Kidney capillary endothelial cell (primary cell): ENCODE measurements around the gene NEK10.

ENCODE experiments used
- DNase-seq: peaks from one replicate; pipeline ENCODE4 v3.0.0-alpha.2; 2018; ENCODE audit warnings: low spot score

NEK10 gene

DNA sequence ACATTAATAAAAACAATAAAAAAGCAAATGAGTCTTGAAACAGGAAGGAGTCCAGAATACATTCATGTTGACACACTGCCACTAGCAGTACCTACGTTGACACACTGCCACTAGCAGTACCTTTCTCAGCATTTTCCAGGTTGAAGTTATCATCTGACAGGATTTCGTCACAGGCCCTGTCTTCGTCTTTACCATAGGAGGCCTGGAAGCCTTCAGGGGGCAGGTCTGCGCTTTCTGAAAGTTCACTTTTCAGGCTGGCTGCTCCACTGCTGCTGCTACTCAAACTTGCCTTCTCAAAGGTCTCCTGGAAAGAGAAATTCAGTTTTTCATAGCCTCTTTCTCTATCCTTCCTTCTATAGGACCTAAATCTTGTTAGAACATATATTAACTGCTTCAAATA lies 194.7 kb downstream of the NEK10 start:
- DNase-seq = no peak

DNA sequence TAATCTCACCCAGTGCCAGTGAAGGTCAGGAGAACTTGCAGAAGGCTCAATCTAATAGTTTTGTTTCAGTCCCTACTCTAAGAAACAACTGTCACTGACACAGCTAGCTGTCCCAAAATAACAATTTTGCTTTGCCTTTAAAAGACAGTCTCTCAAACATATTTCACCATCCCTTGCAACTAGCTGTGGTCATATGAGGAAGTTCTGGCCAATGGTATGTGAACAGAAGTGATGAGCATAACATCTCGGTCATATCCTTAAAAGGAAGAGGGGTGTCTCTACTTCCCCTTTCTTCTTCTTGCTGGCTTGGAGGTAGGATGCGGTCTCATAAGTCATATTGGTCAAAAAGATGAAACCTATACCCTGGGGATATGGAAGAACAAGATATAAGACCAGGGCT lies 198.1 kb downstream of the NEK10 start:
- DNase-seq = no peak

DNA sequence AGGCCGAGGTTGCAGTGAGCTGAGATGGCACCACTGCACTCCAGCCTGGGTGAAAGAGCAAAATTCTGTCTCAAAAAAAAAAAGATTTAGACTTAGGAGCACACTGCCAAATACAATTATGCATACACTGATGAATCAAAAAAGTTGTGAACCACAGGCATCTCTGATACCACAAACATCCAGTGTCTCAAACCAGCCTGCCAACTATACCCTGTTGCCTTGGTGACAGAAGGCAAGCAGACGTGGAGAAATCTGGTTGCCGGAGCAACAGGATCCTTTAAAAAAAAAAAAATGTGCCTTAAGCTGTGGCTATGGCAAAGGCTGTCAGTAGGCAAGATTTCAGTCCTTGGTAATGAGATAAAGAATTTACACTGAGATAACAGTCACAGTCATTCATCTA lies 202.3 kb downstream of the NEK10 start:
- DNase-seq = no peak

DNA sequence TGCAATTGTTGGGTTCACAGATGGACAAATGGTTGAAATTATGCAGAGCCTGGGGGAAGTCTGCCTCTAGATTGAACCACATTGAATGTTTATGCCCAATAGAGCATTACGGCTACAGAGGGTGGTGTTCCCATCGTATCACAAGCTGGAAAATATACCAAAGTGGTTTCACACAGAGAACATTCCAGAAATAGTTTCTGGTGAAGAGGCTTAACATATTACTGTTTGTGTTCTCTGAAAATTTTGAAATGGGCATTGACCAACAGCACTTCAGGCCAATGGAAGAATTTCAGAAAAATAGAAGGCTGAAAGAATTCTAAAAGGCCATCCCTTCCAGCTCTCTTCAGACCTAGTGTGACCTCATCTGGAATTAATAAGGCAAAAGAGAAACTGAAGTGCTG lies 203.9 kb downstream of the NEK10 start:
- no peak for DNase-seq

DNA sequence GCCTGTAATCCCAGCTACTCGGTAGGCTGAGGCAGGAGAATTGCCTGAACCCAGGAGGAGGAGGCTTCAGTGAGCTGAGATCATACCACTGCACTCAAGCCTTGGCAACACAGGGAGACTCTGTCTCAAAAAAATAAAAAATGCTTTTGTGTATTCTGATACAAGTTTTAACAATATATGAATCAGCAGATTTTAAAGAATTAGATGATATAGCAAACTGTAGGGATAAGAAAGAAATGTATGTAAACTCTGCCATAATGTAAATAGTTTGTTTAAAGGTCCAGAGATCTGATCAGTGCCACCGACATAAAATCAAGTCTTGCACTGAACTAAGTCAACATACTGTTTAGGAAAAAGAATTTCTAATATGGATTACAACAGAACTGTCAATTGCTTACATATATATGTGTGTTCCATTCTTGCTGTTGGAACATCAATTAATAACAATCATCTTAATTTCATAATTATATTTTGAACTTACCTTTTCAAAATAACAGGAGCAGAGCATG lies 208.3 kb downstream of the NEK10 start:
- DNase-seq = no peak

DNA sequence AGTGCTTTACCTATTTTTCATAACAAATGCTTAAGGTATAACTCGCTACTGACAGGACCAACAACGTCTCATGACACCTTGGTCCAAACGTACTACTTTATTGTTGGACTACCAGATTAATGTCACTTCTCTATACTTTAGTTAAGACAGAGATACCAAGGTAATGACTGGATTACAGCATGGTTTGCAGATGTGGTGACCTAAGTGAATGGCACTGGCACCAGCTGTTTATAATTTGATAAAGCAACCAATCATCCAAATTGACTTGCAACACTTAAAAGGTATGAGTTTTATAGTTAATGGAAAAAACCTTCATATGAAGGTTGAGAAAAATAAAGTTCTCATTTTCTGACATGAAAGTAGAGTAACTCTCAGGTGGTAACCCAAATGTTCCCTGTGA lies 209.0 kb downstream of the NEK10 start:
- DNase-seq = no peak

DNA sequence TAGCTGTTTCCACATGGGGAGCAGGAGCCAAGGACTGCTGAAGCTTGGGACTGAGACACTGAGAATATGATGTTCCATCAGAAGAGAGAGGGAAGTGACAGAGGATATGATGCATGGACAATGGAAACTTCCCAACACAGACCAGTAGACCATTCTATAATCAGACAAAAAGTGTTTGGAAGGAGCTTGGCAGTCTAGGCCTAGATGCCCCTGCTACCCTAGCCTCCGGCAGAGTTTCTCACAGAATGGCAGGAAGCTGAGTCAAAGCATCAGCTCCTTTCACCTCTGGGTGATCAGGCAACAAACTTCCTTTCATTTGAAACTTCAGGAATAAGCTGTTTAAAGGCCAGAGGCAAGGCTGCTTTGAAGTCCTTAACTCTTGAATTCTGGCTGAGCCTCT lies 222.0 kb downstream of the NEK10 start:
- peak; percentile 94 for DNase-seq

DNA sequence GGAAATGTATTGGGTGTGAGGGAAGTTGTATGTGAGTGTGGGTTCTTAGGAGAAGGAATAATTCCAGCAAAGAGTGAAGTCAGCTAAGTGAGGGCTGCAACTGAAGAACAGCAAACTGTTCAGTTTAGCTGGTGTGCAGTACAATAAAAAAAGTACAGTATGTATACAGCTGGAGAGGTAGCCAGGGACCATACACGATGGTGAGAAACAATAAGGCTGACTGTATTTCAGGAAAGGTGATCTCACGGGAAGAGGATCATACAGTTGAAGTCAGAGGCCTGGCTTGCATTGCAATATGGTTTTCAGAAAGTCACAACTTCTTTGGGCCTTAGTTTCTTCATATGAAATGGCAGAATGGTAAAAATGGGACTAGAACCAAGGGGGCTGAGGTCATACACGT lies 222.4 kb downstream of the NEK10 start:
- DNase-seq = peak; percentile 83

DNA sequence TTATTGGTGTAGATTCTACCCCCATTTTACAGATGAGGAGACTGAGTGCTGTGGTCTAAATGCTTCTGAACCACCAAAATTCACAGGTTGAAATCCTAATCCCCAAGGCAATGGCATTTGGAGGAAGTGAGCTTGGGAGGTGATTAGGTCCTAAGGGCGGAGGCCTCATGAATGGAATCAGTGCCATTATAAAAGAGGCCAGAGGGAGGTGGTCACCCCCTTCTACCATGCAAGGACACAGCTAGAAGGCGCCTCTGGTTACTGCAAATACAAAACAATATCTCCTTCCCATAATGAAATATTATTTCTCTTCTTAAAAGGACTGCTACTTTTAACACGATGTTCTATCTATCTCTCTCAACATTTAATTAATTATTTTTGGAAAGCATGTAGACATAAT lies 223.5 kb downstream of the NEK10 start:
- DNase-seq = no peak

DNA sequence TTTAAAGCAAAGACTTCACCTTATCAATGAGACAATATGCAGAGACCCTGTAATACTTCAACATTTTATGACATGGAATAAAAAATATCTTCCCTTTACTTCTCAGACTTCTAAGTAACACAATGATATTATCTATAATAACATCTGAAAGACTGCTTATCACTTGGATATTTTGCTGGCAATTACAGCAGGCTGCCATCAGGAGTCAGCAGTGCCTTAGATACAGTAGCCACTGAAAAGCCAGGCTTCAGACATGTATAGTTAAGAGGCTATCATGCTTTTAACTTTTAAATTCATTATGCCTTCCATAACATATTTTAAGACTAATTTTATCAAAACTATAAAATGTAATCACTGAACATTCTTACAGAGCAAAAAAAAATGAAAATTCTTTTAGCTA lies 227.5 kb downstream of the NEK10 start:
- DNase-seq = no peak

DNA sequence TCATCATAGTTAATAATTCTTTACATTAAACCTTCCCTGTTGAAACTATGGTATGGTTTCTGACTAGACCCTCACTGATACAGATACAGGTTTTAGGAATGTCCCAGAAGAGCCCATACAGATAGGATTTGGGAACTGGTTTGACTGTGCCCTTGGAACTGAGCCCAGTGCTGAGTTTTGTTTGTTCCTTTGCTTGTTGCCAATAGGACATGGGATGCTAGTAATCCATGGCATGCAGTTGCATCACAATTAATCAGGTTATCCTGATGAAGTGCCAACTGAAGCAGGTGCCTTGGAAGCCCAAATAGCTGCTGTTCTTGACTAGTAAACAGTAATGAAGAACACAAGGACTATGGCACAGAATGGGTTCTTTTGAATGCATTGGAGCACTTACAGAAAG lies 230.6 kb downstream of the NEK10 start:
- no peak for DNase-seq

DNA sequence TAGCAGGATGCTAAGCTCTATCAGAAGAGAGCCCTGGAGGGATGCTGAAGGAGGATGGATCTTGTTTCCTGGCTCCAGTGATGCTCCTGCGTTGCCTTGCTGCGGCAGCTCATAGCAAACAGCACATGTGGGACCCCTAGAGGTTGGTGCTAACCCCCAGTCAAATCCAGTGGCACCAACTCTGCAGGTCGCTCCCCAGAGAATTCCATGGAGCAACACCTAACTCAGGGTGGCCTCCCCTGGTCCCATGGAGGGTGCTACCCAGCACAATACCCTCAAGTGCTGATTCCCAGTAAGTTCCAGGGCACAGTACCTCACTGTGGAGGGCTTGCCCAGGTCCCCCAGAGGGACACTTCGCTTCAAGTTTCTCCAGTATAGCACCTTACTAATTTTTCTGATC lies 231.2 kb downstream of the NEK10 start:
- no peak for DNase-seq

DNA sequence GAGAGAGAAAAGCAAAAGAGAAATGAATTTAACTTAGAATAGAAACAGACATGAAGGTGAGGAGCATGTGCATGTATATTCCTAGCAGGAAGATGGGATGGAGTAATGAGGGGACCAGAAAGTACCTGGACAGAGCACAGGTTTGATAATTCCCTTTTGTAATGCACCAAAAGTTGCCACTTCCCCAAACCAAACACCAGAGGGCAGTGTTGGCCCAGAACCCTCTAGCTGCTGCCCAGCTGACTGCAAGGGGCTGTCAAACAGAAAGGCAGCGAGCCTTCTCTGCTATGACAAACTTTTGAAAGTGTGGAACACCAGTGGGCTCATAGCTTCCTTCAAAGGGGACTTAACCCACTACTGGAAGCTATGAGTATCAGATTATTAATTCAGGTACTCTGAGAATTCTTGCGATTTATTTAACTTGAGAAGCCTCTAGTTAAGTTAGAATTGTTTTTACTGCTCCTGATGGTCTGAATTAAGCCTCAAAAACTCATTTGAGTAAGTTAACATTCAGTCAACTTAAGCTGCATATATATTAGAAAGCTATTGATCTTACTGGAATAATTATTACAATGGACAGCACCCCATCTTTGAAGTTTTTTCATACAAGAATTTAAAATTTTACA lies 234.9 kb downstream of the NEK10 start:
- peak; percentile 71 for DNase-seq

DNA sequence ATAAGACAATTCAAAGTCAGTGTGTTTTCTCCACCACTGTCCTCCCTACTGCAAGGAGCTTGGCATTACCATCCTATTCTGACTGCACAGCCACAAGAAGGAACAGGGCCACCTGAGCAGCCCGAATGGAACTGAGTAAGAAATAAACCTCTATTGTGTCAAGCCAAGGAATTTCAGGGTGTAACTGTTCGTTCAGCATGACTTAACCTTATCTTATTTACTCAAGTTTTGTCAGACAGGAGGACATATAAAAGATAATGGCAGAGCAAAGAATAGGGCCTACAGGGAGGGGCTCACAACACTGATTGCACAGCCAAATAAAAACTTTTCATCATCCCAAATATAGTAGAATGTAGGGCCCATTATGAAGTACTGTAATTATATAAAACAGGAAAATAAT lies 236.1 kb downstream of the NEK10 start:
- no peak for DNase-seq

DNA sequence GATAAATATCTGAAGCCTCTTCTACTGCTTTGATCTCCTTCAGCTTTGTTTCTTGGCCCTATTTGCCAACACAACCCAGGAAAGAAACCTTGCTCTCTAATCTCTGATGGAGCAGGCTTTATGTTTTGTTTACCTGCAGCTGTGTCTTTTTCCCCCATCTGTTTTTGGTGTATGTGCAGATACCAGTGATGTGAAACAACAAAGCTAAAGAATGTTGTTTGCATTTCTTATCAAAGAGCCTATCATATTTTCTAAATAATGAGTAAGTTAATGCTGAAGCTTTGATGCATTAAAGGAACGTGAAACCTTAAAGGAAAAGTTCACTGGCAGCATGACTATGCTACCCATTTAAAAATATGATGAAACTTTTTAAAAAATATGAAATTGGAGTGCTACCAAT lies 238.4 kb downstream of the NEK10 start:
- DNase-seq = no peak

DNA sequence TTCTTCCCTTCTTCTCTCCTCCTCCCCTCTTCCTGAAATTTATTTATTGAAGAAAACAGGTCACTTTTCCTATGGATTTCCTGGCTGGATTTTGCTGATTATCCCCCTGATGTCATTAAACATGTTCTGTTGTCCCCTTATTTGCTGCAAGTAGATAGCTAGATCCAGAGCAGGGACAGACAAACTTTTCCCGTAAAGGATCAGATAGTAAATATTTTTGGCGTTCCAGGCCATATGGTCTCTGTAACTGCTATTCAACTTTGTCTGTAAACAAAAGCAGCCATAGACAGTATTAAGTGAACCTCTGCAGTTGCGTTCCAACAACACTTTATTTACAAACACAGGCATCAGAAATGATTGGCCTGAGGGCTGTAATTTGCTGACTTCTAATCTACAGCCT lies 241.3 kb downstream of the NEK10 start:
- no peak for DNase-seq

DNA sequence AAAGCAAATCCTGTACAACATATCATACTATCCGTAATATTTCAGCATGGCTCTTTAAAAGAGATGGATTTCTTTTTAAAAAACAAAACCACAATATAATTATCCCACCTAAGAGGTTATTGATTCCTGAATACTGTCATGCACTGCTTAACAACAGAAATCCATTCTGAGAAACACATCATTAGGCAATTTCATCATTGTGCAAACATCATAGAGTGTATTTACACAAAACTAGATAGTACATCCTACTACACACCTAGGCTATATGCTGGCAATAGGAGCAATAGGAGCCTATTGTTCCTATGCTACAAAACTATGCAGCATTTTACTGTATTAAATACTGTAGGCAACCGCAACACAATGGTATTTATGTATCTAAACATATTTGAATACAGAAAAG lies 242.0 kb downstream of the NEK10 start:
- no peak for DNase-seq

DNA sequence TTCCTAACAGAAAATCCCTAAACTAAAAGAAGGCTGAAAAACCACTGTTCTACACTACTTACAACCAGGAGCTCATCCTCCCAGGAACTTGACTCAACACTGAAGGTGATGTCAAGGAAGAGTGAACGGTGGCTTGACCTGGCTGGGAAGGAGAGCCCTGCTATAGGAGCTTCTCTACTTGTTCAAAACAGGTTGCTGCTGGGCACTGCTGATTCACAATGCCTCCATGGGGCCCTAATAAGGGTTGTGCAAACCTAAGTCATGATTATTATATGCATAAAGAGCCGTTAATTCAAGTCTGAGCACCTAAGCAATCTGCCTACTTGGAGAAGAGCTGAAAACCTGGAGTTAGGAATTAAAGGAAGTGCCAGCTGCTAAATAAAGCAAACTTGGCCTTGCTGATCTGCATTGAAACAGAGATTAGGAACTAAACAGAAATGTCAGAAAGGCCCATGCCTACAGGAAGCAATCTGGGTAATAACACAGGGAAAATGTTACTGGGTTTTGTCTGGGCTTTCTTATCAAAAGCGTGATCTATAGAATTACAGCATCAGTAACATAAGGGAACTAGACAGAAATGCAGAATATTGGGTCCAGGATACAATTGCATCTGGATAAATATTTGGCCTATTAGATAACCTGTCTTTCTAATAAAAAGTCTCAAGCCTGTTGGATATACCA lies 243.2 kb downstream of the NEK10 start:
- no peak for DNase-seq

DNA sequence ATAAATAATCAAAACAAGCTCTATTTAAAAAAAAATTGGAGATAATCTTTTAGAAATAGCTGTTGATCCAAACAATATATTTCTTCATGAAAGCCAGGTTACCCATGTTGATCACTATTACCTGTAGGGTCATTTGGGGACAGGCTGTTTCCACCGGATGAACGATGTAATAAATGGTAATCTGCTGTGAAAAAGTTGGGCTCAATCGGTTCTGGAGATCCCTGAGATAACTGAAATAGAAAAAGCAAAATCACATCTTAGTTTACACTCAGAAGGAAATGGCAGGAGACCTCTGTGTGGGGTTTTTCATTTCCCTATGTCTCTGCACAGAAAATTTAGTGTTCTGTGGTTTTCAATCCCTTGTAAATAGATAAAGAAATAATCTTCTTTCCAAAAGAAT lies 249.5 kb downstream of the NEK10 start:
- no peak for DNase-seq

DNA sequence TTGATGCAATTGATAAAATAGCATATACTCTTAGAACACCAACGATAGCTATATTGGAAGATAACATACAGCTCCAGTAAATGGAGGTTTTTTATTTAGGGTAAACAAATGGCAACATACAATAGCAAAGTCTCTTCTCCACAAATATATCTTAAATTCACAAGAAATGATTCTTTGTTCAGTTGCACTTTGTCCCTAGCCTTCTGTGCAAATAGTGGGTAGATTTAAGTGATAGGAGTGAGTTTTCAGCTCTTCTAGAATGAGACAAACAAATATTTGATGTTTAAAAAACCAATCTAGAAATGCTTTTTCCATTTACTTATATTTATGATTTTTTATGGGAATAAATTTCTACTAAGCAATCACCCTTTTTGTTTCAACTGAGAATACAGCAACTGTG lies 253.8 kb downstream of the NEK10 start:
- no peak for DNase-seq

DNA sequence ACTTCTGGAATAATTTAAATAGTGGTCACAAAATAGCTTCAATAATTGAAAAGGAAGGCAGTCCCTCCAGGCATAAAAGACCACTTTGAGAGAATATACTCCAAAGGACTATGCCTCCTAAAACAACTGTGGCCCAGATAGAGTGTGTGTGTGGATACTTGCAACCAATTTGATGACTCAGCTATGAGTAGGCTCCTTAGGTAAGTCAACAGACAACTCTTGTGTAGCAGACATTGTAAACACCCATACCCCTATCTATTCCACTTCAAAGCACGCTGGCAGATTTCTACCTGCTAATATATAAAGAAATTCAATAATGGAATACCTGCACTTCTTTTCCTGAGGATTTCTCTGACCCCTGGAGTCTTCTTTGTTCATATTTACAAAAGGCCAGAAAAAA lies 254.5 kb downstream of the NEK10 start:
- no peak for DNase-seq

DNA sequence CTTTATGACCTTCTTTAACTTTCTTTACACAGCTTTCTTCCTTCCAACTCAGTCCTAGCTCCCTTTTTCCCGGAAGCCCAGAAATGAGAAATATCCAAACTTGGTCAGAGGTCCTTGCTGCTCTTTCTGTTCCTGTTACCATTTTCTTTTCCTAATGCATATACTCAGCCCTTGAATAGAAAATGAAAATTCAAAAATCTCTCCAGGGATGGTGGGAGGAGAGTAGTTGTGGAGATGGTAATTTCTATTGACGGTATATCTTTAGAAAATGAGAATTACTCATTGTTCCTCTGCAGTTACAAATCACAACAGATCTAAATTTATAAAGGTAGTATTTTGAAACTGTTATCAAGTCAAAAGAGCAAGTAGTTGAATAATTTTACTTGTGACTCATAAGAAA lies 255.1 kb downstream of the NEK10 start:
- DNase-seq = no peak

DNA sequence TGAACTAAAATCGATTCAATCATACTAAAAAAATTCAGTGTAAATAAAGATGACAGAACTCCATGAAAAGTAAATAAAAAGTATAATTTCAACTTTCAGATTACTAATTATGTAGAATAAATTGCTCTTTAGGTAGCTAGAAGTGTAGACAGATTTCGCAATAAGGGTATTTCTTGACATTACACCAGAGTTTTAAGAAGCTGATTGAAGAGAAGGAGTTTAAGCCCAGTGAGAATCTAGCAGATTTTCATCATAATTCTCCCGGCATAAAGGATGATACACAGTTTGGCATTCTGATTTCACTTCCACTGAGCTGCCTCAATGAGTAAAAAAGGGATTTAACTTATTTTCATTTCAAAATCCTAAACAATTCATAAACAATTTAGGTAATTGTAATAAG lies 259.2 kb downstream of the NEK10 start:
- no peak for DNase-seq

DNA sequence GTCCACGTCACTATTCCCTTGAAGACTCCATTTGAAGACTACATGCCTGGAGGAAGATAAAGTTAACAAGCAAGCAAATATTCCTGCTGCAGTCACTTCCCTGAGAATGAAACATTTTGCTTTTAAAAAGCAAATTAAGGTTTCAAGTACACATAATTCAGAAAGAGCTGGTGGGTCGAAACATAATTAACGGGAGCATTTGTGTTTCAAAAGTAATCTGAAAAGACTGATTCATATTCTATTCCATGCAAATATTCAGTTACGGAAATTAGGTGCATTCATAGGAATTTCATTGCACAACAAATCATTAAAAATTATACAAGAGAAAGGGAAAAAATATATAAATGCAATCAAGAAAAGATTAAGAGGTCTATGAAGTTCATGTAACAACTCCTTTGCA lies 260.9 kb downstream of the NEK10 start:
- DNase-seq = no peak
